CD14-positive monocyte (primary cell): Measurements from ENCODE around the gene FAM131A. TPM values are rescaled to one million over a fixed set of nuclear protein-coding genes. Genes with fewer than 3 reads are reported as not detected.
A peak's percentile ranks its signal among the peaks of the same experiment; 100 is the strongest.

Source experiments
- DNase-seq, 3 donors: peaks; one replicate each; pipeline ENCODE4 v3.0.0-alpha.2; 2011 to 2022
- H2AFZ ChIP-seq: 2 replicates; pipeline ENCODE4 v1.6.0; 2012; ENCODE audit warnings: mild to moderate bottlenecking, low read depth, low read length, inconsistent platforms; ENCODE audit not compliant: insufficient read depth, poor library complexity, severe bottlenecking
- H3K27ac ChIP-seq, 2 donors: 1 replicate in 1 of 2; 2 replicates in 1 of 2; pipeline ENCODE4 v1.5.1; 2012 to 2013; ENCODE audit warnings: low read length in 2 of 2, control low read depth in 1 of 2, inconsistent platforms in 1 of 2, low read depth in 1 of 2, mild to moderate bottlenecking in 1 of 2
- H3K27me3 ChIP-seq, 2 donors: one replicate each; pipeline versions ENCODE4 v1.6.0 to v1.6.1; 2011 to 2013; ENCODE audit warnings: low read length in 2 of 2; ENCODE audit not compliant: control insufficient read depth in 2 of 2, insufficient read depth in 2 of 2
- H3K36me3 ChIP-seq, 2 donors: replicated peaks in 1 of 2; 1 replicate in 1 of 2; 2 replicates in 1 of 2; pipeline versions ENCODE4 v1.5.1 to v1.6.1; 2012 to 2013; ENCODE audit warnings: low read length in 2 of 2, control low read depth in 1 of 2, inconsistent platforms in 1 of 2, mild to moderate bottlenecking in 1 of 2; ENCODE audit not compliant: insufficient read depth in 2 of 2, control insufficient read depth in 1 of 2
- H3K4me1 ChIP-seq, 2 donors: 1 replicate in 1 of 2; 2 replicates in 1 of 2; pipeline versions ENCODE4 v1.5.1 to v1.6.1; 2012 to 2013; ENCODE audit warnings: low read length in 2 of 2, control low read depth in 1 of 2, inconsistent platforms in 1 of 2, mild to moderate bottlenecking in 1 of 2, moderate library complexity in 1 of 2; ENCODE audit not compliant: insufficient read depth in 2 of 2, control insufficient read depth in 1 of 2
- H3K4me2 ChIP-seq: replicated peaks from 2 replicates; pipeline ENCODE3; 2012; ENCODE audit warnings: low read length, moderate library complexity, mild to moderate bottlenecking; ENCODE audit not compliant: poor library complexity, severe bottlenecking; ENCODE audit errors: extremely low read depth
- H3K4me3 ChIP-seq, 3 experiments: fragments of 200-600 bp in 1 of 3; sonication (generic) in 1 of 3; replicated peaks in 1 of 3; 1 replicate in 2 of 3; 2 replicates in 1 of 3; pipeline ENCODE4 v1.5.1; 2011 to 2013; ENCODE audit warnings: low read length in 3 of 3, mild to moderate bottlenecking in 3 of 3, control low read depth in 2 of 3, low read depth in 2 of 3, inconsistent platforms in 1 of 3, moderate library complexity in 1 of 3
- H3K79me2 ChIP-seq: 2 replicates; pipeline ENCODE4 v1.6.0; 2012; ENCODE audit warnings: mild to moderate bottlenecking, control low read depth, inconsistent platforms, low read length, moderate library complexity; ENCODE audit not compliant: insufficient read depth
- H3K9ac ChIP-seq: 2 replicates; pipeline ENCODE4 v1.6.0; 2017; ENCODE audit warnings: low read length, mild to moderate bottlenecking; ENCODE audit not compliant: insufficient read depth, poor library complexity, severe bottlenecking
- H3K9me3 ChIP-seq, 2 donors: replicated peaks in 1 of 2; 1 replicate in 1 of 2; 2 replicates in 1 of 2; pipeline versions ENCODE4 v1.5.1 to v1.6.1; 2012 to 2013; ENCODE audit warnings: low read length in 2 of 2, control low read depth in 1 of 2; ENCODE audit not compliant: control insufficient read depth in 1 of 2, insufficient read depth in 1 of 2
- H4K20me1 ChIP-seq: 2 replicates; pipeline ENCODE4 v1.6.0; 2012; ENCODE audit warnings: mild to moderate bottlenecking, low read length, control low read depth, moderate library complexity; ENCODE audit not compliant: insufficient read depth
- H3K27ac Mint-ChIP-seq, 7 donors: one replicate each; pipeline ENCODE4 v1.8.0; 2020; ENCODE audit warnings: mild to moderate bottlenecking in 7 of 7, mixed read lengths in 7 of 7, moderate library complexity in 6 of 7, inconsistent platforms in 2 of 7
- H3K27me3 Mint-ChIP-seq, 3 donors: one replicate each; pipeline ENCODE4 v1.8.0; 2021 to 2022; ENCODE audit warnings: low read depth in 3 of 3, mild to moderate bottlenecking in 3 of 3, mixed read lengths in 3 of 3, moderate library complexity in 3 of 3, inconsistent platforms in 1 of 3
- H3K36me3 Mint-ChIP-seq, 2 donors: one replicate each; pipeline ENCODE4 v1.8.0; 2020; ENCODE audit warnings: mixed read lengths in 2 of 2, inconsistent platforms in 1 of 2, mild to moderate bottlenecking in 1 of 2
- H3K4me1 Mint-ChIP-seq: one replicate; pipeline ENCODE4 v1.8.0; 2020; ENCODE audit warnings: mild to moderate bottlenecking, mixed read lengths
- H3K4me3 Mint-ChIP-seq, 2 donors: one replicate each; pipeline ENCODE4 v1.8.0; 2020; ENCODE audit warnings: mild to moderate bottlenecking in 2 of 2, mixed read lengths in 2 of 2, moderate library complexity in 1 of 2
- H3K9me3 Mint-ChIP-seq, 7 donors: one replicate each; pipeline ENCODE4 v1.8.0; 2020 to 2022; ENCODE audit warnings: mixed read lengths in 7 of 7, mild to moderate bottlenecking in 6 of 7, moderate library complexity in 6 of 7, inconsistent platforms in 2 of 7
- CTCF ChIP-seq: fragments of 200-600 bp; IDR thresholded peaks from one replicate; pipeline ENCODE4 v1.8.0; 2022; ENCODE audit warnings: antibody characterized with exemption, mild to moderate bottlenecking
- WGBS: methylation state at CpG from one replicate; pipeline ENCODE4 v1.1.5; 2013; ENCODE audit warnings: missing lambda C conversion rate; ENCODE audit not compliant: insufficient coverage; 5-methylcytosine and 5-hydroxymethylcytosine counted together
- intact Hi-C, 2 donors: fragments of 100-400 bp; cut with micrococcal nuclease; formaldehyde crosslinking; loops; one replicate each; pipeline versions ENCODE4 v1.15.0 to v1.15.1; 2023
- polyA plus RNA-seq, 3 donors: library from polyadenylated mRNA; depleted of rRNA in 1 of 3; unstranded in 2 of 3; stranded (reverse) in 1 of 3; fragments of 300-500 nt in 2 of 3; fragments of >200 nt in 1 of 3; fragmentation: Illumina TruSeq in 2 of 3; gene quantifications; 1 replicate in 2 of 3; 2 replicates in 1 of 3; pipeline ENCODE4 v1.2.3, GENCODE V29; 2012 to 2021

Gene FAM131A
- polyA plus RNA-seq, 3 donors = 5.8 to 30.6 (median 7.7) TPM

GRCh38 chr3:184358124-184358767 lies 20.8 kb downstream of the FAM131A start:
- H3K9me3 ChIP-seq = no peaks in the 10 kb centered on the region
- peak overlapping the region in 1 of 2 donors; percentile 16 for H3K4me3 Mint-ChIP-seq
- intact Hi-C loops = no loop called here
- H3K9ac ChIP-seq = no peak overlapping the region
- H4K20me1 ChIP-seq = no peaks in the 10 kb centered on the region
- no peak overlapping the region for H3K4me2 ChIP-seq
- no peak for DNase-seq
- H3K4me1 ChIP-seq = peaks cover 13 to 24% of the 10 kb centered on the region in 2 donors
- no peak overlapping the region for H2AFZ ChIP-seq
- H3K27me3 Mint-ChIP-seq = peaks cover 14 to 15% (median 15%) of the 10 kb centered on the region in 3 donors
- 98% methylated on average over 7 of the region's 12 CpGs for WGBS
- no peaks in the 10 kb centered on the region for H3K79me2 ChIP-seq
- no peak for TF ChIP-seq CTCF
- H3K36me3 Mint-ChIP-seq = no peaks in the 10 kb centered on the region
- H3K27ac ChIP-seq = no peak overlapping the region
- H3K9me3 Mint-ChIP-seq = peaks cover 0 to 1% (median 0%) of the 10 kb centered on the region in 7 donors
- H3K36me3 ChIP-seq = no peaks in the 10 kb centered on the region
- peaks cover 9% of the 10 kb centered on the region for H3K4me1 Mint-ChIP-seq
- no peak overlapping the region for H3K4me3 ChIP-seq
- H3K27ac Mint-ChIP-seq = peak overlapping the region in 1 of 7 donors; percentile 82
- peaks cover 0 to 12% of the 10 kb centered on the region in 2 donors for H3K27me3 ChIP-seq

- H3K27ac Mint-ChIP-seq = no peak overlapping the region
- H3K36me3 ChIP-seq = no peaks in the 10 kb centered on the region
- H3K4me3 Mint-ChIP-seq = no peak overlapping the region
- H3K9me3 Mint-ChIP-seq = peaks cover 0 to 2% (median 0%) of the 10 kb centered on the region in 7 donors
- intact Hi-C loops = no loop called here
- H3K4me2 ChIP-seq = no peak overlapping the region
- peaks cover 19 to 29% of the 10 kb centered on the region in 2 donors for H3K4me1 ChIP-seq
- H3K27me3 ChIP-seq = peaks cover 0 to 12% of the 10 kb centered on the region in 2 donors
- DNase-seq = no peak
- H3K27me3 Mint-ChIP-seq = peaks cover 14 to 15% (median 15%) of the 10 kb centered on the region in 3 donors
- H3K79me2 ChIP-seq = peaks cover 7% of the 10 kb centered on the region
- 79% methylated on average over 5 of the region's 14 CpGs for WGBS
- no peak overlapping the region for H2AFZ ChIP-seq
- H3K27ac ChIP-seq = no peak overlapping the region
- H3K4me3 ChIP-seq = no peak overlapping the region
- no peaks in the 10 kb centered on the region for H3K36me3 Mint-ChIP-seq
- no peak for TF ChIP-seq CTCF
- no peak overlapping the region for H3K9ac ChIP-seq
- peaks cover 15% of the 10 kb centered on the region for H3K4me1 Mint-ChIP-seq
- H3K9me3 ChIP-seq = no peaks in the 10 kb centered on the region
- H4K20me1 ChIP-seq = no peaks in the 10 kb centered on the region
Measured at GRCh38 chr3:184358921-184359350, 21.5 kb downstream of the FAM131A start.
